ENCODE data around the gene CDH22. TPM values are rescaled to one million over a fixed set of nuclear protein-coding genes. Genes with fewer than 3 reads are reported as not detected.

The CDH22 gene
- total and polyA plus RNA-seq, 2 donors (not counting 1 experiment from before 2014, with no cell fraction given): not detected

GRCh38 chr20:46232539-46232938 is 75.8 kb downstream of the CDH22 start:
- Histone ChIP-seq H3K9me3 (ENCODE audit: control extremely low read depth in 1 of 3, control insufficient read depth in 2 of 3, insufficient read depth in 1 of 3, low read length in 2 of 3) (peaks cover 0 to 2% (median 0%) of the 10 kb centered on the region in 3 donors), H3K36me3 (replicated peaks in 1 of 2; ENCODE audit: control extremely low read depth in 1 of 2, control insufficient read depth in 1 of 2, extremely low read depth in 1 of 2, insufficient read depth in 2 of 2, low read length in 1 of 2) (no peaks in the 10 kb centered on the region), H3K4me2 (replicated peaks; ENCODE audit: low read depth, low read length, poor library complexity, severe bottlenecking) (no peak overlapping the region), H3K9ac (ENCODE audit: low read length) (no peak overlapping the region), H3K4me1 (ENCODE audit: control insufficient read depth in 2 of 2, insufficient read depth in 2 of 2, low read length in 2 of 2) (no peaks in the 10 kb centered on the region), H3K79me2 (ENCODE audit: control insufficient read depth, insufficient read depth, low read length) (no peaks in the 10 kb centered on the region), H3K4me3 (ENCODE audit: control extremely low read depth in 1 of 5, extremely low read depth in 1 of 5, insufficient read depth in 1 of 5, low read depth in 2 of 5, low read length in 4 of 5) (no peak overlapping the region), H4K20me1 (ENCODE audit: control insufficient read depth, insufficient read depth, low read length, poor library complexity, severe bottlenecking) (no peaks in the 10 kb centered on the region), H3K27ac (ENCODE audit: low read length in 2 of 2) (no peak overlapping the region), H2AFZ (ENCODE audit: insufficient read depth, low read depth, low read length, poor library complexity, severe bottlenecking) (no peak overlapping the region), H3K27me3 (replicated peaks in 1 of 4; ENCODE audit: control extremely low read depth in 1 of 4, control insufficient read depth in 3 of 4, insufficient read depth in 4 of 4, low read length in 3 of 4) (peaks cover 0 to 17% (median 2%) of the 10 kb centered on the region in 4 experiments)
- POLR2A ChIA-PET: no interaction called here
- H3K27ac Mint-ChIP-seq: no peak overlapping the region
- CTCF ChIA-PET: no interaction called here
- no peak for DNase-seq
- no peaks in the 10 kb centered on the region for H3K9me3 Mint-ChIP-seq (ENCODE audit: insufficient read depth)
- intact Hi-C loops (cut with micrococcal nuclease): no loop called here
- TF ChIP-seq EZH2 (IDR thresholded peaks at IDR 0.05; ENCODE audit: borderline replicate concordance, insufficient read depth, low read depth, low read length, poor library complexity, severe bottlenecking): no peak
- TF ChIP-seq CTCF (IDR thresholded peaks at IDR 0.05): no peak
- peaks cover 29% of the 10 kb centered on the region for H3K27me3 Mint-ChIP-seq
- H3K4me1 Mint-ChIP-seq: no peaks in the 10 kb centered on the region
- H3K4me3 Mint-ChIP-seq: no peak overlapping the region
- no peak for ATAC-seq (ENCODE audit: low read depth)
- 31% methylated on average over 4 of the region's 4 CpGs for WGBS (ENCODE audit: insufficient coverage)

- Histone ChIP-seq H3K4me1 (ENCODE audit: control insufficient read depth in 2 of 2, insufficient read depth in 2 of 2, low read length in 2 of 2) (no peaks in the 10 kb centered on the region), H3K27me3 (replicated peaks in 1 of 4; ENCODE audit: control extremely low read depth in 1 of 4, control insufficient read depth in 3 of 4, insufficient read depth in 4 of 4, low read length in 3 of 4) (peaks cover 0 to 27% (median 0%) of the 10 kb centered on the region in 4 experiments), H3K4me3 (ENCODE audit: control extremely low read depth in 1 of 5, extremely low read depth in 1 of 5, insufficient read depth in 1 of 5, low read depth in 2 of 5, low read length in 4 of 5) (no peak overlapping the region), H3K4me2 (replicated peaks; ENCODE audit: low read depth, low read length, poor library complexity, severe bottlenecking) (no peak overlapping the region), H3K9ac (ENCODE audit: low read length) (no peak overlapping the region), H3K27ac (ENCODE audit: low read length in 2 of 2) (no peak overlapping the region), H3K9me3 (ENCODE audit: control extremely low read depth in 1 of 3, control insufficient read depth in 2 of 3, insufficient read depth in 1 of 3, low read length in 2 of 3) (peaks cover 0 to 7% (median 0%) of the 10 kb centered on the region in 3 donors), H3K79me2 (ENCODE audit: control insufficient read depth, insufficient read depth, low read length) (no peaks in the 10 kb centered on the region), H2AFZ (ENCODE audit: insufficient read depth, low read depth, low read length, poor library complexity, severe bottlenecking) (no peak overlapping the region), H3K36me3 (replicated peaks in 1 of 2; ENCODE audit: control extremely low read depth in 1 of 2, control insufficient read depth in 1 of 2, extremely low read depth in 1 of 2, insufficient read depth in 2 of 2, low read length in 1 of 2) (no peaks in the 10 kb centered on the region), H4K20me1 (ENCODE audit: control insufficient read depth, insufficient read depth, low read length, poor library complexity, severe bottlenecking) (no peaks in the 10 kb centered on the region)
- Mint-ChIP-seq H3K4me1 (no peaks in the 10 kb centered on the region), H3K9me3 (ENCODE audit: insufficient read depth) (no peaks in the 10 kb centered on the region), H3K4me3 (no peak overlapping the region), H3K27ac (no peak overlapping the region), H3K27me3 (peaks cover 33% of the 10 kb centered on the region)
- TF ChIP-seq EZH2 (IDR thresholded peaks at IDR 0.05; ENCODE audit: borderline replicate concordance, insufficient read depth, low read depth, low read length, poor library complexity, severe bottlenecking): no peak
- TF ChIP-seq CTCF (IDR thresholded peaks at IDR 0.05): no peak
- DNase-seq (no peak), ATAC-seq (ENCODE audit: low read depth) (no peak)
- ChIA-PET CTCF (no interaction called here), POLR2A (no interaction called here)
- WGBS (ENCODE audit: insufficient coverage): 14% methylated on average over 4 of the region's 4 CpGs
- intact Hi-C loops (cut with micrococcal nuclease): no loop called here
Measured at GRCh38 chr20:46230801-46231282, 77.5 kb downstream of the CDH22 start.
